Osteocyte (in vitro differentiated cells): ENCODE measurements around the gene ISOC2. TPM values are rescaled to one million over a fixed set of nuclear protein-coding genes. Genes with fewer than 3 reads are reported as not detected.

ENCODE experiments used
- DNase-seq: peaks from one replicate; pipeline ENCODE4 v3.0.0; 2021; ENCODE audit warnings: mixed read lengths; ENCODE audit not compliant: unreplicated experiment; ENCODE audit errors: extremely low spot score
- H3K27ac Mint-ChIP-seq: one replicate; pipeline ENCODE4 v1.8.0; 2021; ENCODE audit warnings: mild to moderate bottlenecking, mixed read lengths; ENCODE audit not compliant: unreplicated experiment
- H3K27me3 Mint-ChIP-seq: one replicate; pipeline ENCODE4 v1.8.0; 2021; ENCODE audit warnings: mixed read lengths; ENCODE audit not compliant: unreplicated experiment
- H3K36me3 Mint-ChIP-seq: one replicate; pipeline ENCODE4 v1.8.0; 2021; ENCODE audit warnings: mixed read lengths; ENCODE audit not compliant: unreplicated experiment
- H3K4me1 Mint-ChIP-seq: one replicate; pipeline ENCODE4 v1.8.0; 2021; ENCODE audit warnings: mixed read lengths; ENCODE audit not compliant: unreplicated experiment
- H3K4me3 Mint-ChIP-seq: one replicate; pipeline ENCODE4 v1.8.0; 2021; ENCODE audit warnings: mild to moderate bottlenecking, moderate library complexity, mixed read lengths; ENCODE audit not compliant: unreplicated experiment
- H3K9me3 Mint-ChIP-seq: one replicate; pipeline ENCODE4 v1.8.0; 2021; ENCODE audit warnings: mixed read lengths; ENCODE audit not compliant: unreplicated experiment
- total RNA-seq: library from RNA; stranded (reverse); gene quantifications from 2 replicates; pipeline ENCODE4 v1.2.1, GENCODE V29; 2021
- TF ChIP-seq, protein P1 (sequence below): fragments of 200-600 bp; sonication (generic); IDR thresholded peaks from 2 replicates; pipeline ENCODE4 v1.5.0; 2021; ENCODE audit warnings: antibody characterized with exemption, mild to moderate bottlenecking, moderate library complexity

Gene ISOC2
- total RNA-seq, 1 donor from 2014 or later, result 39.8 TPM

DNA sequence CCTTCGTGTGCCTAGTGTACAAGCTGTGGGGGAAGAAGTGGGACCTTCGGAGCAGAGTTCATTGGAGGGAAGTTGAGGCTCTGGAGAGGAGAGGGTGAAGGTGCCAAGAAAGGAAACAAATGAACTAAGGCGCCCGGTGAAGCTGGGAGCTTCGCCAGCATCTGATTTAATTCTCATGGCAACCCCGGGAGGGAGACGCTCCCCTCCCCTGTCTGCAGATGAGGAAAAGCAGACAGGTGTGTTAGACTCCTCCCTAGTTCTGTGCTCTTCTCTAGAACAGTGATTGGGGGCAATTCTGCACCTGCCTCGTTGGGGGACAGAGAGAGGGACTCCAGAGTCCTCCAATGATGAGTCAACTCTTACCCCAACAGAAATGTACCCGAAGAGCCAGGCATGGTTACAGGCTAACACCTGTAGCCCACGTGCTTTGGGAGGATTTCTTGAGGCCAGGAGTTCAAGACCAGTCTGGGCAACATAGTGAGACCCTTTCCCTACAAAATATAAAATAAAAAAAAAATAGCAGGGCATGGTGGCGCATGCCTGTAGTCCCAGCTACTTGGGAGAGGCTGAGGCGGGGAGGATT, 31.0 kb upstream of the ISOC2 start:
- Mint-ChIP-seq H3K36me3 (no peaks in the 10 kb centered on the region), H3K4me3 (no peak overlapping the region), H3K9me3 (no peaks in the 10 kb centered on the region), H3K4me1 (peaks cover 30% of the 10 kb centered on the region), H3K27me3 (no peaks in the 10 kb centered on the region), H3K27ac (no peak overlapping the region)
- TF ChIP-seq, protein P1, sequence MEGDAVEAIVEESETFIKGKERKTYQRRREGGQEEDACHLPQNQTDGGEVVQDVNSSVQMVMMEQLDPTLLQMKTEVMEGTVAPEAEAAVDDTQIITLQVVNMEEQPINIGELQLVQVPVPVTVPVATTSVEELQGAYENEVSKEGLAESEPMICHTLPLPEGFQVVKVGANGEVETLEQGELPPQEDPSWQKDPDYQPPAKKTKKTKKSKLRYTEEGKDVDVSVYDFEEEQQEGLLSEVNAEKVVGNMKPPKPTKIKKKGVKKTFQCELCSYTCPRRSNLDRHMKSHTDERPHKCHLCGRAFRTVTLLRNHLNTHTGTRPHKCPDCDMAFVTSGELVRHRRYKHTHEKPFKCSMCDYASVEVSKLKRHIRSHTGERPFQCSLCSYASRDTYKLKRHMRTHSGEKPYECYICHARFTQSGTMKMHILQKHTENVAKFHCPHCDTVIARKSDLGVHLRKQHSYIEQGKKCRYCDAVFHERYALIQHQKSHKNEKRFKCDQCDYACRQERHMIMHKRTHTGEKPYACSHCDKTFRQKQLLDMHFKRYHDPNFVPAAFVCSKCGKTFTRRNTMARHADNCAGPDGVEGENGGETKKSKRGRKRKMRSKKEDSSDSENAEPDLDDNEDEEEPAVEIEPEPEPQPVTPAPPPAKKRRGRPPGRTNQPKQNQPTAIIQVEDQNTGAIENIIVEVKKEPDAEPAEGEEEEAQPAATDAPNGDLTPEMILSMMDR, result no peak
- DNase-seq, result no peak

DNA sequence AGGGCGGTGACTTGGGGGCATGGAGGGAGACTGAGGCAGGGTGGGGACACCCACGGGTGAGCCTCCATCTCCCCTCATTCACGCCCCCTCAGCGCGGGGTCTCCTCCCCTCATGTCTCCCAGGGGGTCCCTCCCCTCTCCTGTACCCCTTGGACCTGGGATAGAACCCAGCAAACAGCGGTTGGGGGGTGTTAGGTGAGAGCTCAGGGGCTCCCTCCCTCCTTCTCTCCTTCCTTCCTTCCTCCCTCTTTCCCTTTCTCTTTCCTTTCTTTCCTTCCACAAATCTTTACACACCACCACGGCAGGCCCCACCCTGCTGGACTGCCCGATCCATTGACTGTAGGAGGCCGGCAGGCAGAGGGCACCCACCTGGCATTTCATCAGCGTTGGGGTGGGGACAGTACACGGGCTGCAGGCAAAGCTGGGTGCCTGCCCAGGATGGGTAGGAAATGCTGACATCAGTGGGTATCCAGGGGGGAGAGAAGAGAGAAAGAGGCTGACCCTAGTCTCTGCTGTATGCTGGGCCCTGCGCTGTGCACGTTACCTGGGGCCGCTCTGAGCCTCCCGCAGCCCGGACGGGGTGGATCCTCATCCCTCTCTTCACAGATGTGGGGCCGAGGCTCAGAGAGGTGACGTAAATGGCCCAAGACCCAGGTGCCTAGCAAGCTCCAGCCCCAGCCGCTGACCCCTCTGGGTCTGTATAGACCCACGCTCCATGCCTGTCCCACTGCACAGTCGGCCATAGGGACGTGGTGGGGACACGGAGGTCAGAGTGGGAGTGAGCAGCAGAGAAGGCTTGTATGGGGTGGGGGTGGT, 30.3 kb upstream of the ISOC2 start:
- no peak overlapping the region for H3K4me3 Mint-ChIP-seq
- no peak overlapping the region for H3K27ac Mint-ChIP-seq
- no peaks in the 10 kb centered on the region for H3K36me3 Mint-ChIP-seq
- TF ChIP-seq, protein P1, result no peak
- DNase-seq, result no peak
- no peaks in the 10 kb centered on the region for H3K27me3 Mint-ChIP-seq
- no peaks in the 10 kb centered on the region for H3K9me3 Mint-ChIP-seq
- H3K4me1 Mint-ChIP-seq, result peaks cover 37% of the 10 kb centered on the region

DNA sequence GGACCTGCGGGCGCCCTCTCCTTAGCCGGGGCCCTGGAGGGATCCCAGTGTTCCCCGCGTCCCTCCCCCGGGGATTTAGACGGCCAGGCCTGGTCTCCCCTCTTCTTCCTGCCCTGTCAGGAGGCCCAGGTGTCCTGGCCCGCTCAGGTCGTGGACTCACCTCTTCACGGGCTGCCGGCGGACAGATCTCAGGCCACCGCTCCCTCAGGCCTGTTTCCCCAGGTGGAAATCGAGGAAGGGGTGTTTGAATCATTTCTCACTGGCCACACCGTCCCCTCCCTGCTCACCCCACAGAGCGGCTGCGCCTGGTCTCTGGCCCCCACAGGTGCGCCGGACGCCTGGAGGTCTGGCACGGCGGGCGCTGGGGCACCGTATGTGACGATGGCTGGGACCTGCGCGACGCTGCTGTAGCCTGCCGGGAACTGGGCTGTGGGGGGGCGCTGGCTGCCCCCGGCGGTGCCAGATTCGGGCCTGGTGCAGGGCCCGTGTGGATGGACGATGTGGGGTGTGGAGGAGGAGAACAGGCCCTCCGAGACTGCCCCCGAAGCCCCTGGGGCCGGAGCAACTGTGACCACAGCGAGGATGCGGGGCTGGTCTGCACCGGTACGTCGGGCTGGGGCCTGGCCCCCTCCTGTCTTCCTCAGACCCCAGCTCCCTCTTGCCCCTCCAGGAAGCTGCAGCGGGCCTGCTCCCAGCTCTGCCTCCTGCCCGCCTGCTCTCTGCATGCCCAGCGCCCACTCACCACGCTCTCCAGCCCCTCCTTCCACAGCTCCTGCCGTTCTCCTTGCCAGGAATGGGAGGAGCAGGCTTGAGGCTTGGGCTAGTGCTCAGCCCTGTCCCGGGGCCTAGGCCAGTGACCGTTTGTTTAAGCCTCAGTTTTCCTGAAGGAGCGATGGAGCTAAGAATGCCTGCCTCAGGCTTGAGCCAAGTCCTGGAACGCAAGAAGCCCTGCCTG, 29.3 kb upstream of the ISOC2 start:
- H3K36me3 Mint-ChIP-seq, result no peaks in the 10 kb centered on the region
- peaks cover 43% of the 10 kb centered on the region for H3K4me1 Mint-ChIP-seq
- H3K27me3 Mint-ChIP-seq, result no peaks in the 10 kb centered on the region
- DNase-seq, result no peak
- no peak overlapping the region for H3K4me3 Mint-ChIP-seq
- TF ChIP-seq, protein P1, result no peak
- no peak overlapping the region for H3K27ac Mint-ChIP-seq
- no peaks in the 10 kb centered on the region for H3K9me3 Mint-ChIP-seq

DNA sequence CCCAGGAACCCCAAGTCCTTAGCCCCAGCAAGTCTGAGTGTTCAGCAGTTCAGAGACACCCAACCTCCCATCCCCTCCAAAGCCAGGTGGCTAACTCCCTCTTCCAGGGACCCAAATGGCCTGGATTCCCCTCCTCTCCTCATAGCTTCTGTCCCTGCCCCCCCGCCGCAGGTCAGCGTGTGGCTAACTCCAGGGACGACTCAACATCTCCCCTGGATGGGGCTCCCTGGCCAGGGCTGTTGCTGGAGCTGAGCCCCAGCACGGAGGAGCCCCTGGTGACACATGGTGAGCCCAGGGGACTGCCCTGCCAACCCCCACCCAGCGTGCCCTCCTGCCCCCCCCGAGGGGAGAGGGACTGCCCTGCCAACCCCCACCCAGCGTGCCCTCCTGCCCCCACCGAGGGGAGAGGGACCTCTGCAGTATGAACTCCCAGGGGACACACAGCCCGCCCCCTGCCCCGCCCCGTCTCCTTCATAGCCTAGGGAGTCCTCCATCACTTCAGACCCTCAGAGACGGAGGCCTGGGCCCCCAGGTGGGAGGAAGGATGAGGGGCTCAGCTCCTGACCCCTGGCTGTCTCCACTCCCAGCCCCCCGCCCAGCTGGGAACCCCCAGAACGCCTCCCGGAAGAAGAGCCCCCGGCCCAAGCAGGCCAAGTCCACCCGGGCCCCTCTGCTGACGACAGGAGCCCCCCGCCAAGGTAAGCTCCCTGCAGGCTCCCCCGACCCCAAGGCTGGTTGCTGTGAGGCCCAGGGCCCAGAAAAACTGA, 28.5 kb upstream of the ISOC2 start:
- no peaks in the 10 kb centered on the region for H3K9me3 Mint-ChIP-seq
- TF ChIP-seq, protein P1, result no peak
- no peak overlapping the region for H3K4me3 Mint-ChIP-seq
- no peak for DNase-seq
- H3K27ac Mint-ChIP-seq, result no peak overlapping the region
- H3K36me3 Mint-ChIP-seq, result no peaks in the 10 kb centered on the region
- peaks cover 46% of the 10 kb centered on the region for H3K4me1 Mint-ChIP-seq
- H3K27me3 Mint-ChIP-seq, result no peaks in the 10 kb centered on the region
